Stimulated activated CD4-positive, alpha-beta T cell treated with anti-CD3 and anti-CD28 coated beads, Interleukin-4, amount 100 ng/mL, for 48 hours (primary cell): ENCODE results near the gene INPP4B.
"Not testable (repeated sequence)": the region's sequence is repeated elsewhere in the genome, so short reads cannot be mapped to it uniquely, and the experiment has no call there.

Source experiments
- DNase-seq, 2 donors: peaks; one replicate each; pipeline ENCODE4 v3.0.0-alpha.2; 2020; ENCODE audit warnings: low read depth in 2 of 2

The INPP4B gene

GRCh38 chr4:142544594-142544993, 301.5 kb downstream of the INPP4B start:
- DNase-seq, result no peak

DNA sequence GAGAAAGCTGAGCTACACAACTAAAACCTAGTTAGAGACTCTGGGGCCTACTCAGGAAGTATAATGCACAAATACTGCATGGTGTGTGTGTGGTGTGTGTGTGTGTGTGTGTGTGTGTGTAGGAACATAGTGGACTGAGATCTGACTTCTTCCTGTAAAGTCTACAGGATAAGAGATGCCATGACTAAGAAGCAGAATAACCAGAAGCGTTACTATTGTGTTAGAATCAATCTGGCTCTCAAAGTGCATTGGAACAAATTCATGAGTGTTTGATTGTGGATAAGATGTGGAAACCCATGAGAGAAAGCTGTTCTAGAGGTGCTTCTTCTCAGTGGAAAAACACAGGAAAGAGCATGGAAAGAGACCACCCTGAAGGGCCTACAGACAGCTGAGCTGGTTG, 302.1 kb downstream of the INPP4B start:
- DNase-seq, result no peak

DNA sequence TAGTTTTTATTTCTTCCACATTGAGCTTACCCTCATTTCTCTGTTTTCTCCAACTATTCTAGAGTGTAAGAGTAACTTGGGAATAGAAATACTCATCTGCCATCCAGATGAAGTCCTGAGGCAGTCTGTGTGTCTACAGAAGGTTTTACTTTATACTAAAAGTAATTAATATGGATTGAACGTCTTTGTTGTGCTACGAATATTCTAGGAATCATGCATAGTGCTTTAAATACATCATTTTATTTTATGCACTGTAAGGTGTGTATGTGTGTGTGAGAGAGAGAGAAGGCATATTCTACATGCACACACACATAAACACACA, 305.7 kb downstream of the INPP4B start:
- DNase-seq, result no peak

DNA sequence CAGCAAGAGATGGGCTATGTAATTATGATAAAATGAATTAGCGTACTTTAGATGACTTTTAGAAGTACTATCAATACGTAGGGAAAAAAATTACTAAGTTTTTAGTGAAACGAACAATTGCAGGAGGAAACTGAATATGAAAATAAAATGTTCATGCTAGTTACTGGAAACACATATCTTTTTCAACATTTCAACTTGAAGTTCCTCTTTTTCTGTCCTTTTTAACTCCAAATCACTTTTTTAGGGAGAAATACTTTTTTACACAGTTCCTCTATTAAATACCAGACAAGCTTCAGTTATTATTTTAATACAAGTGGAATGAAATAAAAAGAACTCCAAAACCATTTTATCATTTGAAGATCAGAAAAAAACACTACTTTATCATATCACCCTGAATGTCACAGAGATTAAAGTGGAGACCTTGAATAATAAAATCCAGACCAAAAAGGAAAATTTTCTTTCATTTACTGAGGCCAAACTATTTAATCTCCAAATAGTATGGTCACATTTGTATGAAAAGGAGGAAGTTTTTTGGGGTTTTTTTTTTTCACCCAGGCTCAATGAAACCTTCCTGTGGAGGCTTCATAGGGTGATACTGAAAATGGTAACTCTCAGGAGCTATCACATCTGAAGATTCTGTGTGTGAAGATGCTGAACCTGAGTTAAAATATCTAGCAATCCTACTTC, 306.2 kb downstream of the INPP4B start:
- no peak for DNase-seq

DNA sequence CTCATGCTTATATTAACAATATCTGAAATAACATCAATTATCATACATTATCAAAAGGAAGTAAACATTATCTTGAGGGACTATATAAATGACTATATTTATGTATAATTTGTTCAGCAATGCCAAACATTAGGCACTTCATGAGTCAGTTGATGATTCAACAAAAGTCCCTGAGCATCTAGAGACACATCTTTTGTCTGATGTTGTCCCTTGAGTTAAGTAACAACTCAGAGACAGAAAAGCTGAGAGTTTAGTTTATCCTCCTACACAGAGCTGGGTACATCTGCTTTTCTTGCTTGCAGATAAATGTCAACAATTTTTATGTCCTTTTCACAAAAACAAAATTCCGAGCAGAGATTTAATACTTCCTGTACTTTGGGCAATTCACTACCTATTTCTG, 311.1 kb downstream of the INPP4B start:
- DNase-seq, result no peak

- DNase-seq, result no peak
Observed at GRCh38 chr4:142532054-142532453, 314.0 kb downstream of the INPP4B start.

DNA sequence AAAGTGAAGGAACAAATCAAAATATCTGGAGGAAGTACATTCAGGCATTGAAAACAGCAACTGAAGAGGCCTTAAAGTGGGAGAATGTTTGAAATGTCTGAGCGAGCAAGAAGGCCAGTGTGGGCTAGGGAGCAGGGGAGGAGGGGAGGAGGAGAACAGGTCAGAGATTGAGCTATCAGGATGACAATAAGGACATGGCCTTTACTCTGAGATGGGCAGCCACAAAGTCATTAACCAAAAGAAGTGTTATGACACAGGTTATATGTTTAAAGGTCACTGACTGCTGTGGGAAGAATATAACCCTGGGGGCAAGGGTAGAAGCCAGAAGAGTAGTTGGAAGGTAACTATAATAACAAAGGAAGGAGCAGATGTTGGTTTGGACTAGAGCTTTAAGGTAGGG, 315.4 kb downstream of the INPP4B start:
- DNase-seq, result no peak

DNA sequence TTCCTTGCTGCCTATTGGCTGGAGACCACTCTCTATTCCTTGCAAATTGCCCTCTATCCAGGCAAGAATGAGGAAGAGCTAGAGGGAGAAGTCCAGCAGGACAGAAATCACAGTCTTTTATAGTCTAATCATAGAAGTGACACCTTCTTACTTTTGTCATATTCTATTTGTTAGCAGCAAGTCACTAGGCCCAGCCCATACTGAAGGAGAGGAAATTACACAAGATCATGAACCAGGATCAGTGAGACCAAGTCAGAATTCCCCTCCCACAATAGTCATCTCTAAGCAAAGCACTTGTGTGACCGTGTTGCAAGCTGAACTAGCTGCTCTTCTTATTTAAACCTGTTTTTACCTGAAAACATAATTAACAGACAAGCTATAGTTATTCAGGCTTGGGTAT, 317.7 kb downstream of the INPP4B start:
- DNase-seq, result no peak

- no peak for DNase-seq
Observed at GRCh38 chr4:142523111-142523510, 323.0 kb downstream of the INPP4B start.

- DNase-seq, result no peak
Observed at GRCh38 chr4:142519342-142519741, 326.8 kb downstream of the INPP4B start.

GRCh38 chr4:142516686-142517526, 329.2 kb downstream of the INPP4B start:
- no peak for DNase-seq

GRCh38 chr4:142512161-142512560, 333.9 kb downstream of the INPP4B start:
- DNase-seq, result no peak

DNA sequence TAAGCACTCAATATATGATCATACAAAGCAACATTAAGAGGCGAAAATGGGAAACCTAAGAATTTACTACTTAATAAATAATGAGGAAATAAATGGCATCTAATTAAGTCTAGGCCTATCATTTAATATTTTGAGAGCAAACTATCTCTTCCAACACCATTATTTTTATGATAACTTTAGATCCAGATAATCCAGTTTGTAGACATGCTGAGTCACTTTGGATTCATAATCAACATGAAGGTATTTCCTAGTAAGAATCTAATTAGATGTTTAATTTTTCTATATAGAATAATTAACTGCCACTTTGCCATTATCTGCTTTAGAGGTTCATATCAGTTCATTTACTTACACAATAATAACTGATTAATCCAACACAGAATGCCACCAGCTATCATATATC, 336.2 kb downstream of the INPP4B start:
- DNase-seq, result no peak

GRCh38 chr4:142509381-142509780, 336.7 kb downstream of the INPP4B start:
- not testable (repeated sequence) for DNase-seq

DNA sequence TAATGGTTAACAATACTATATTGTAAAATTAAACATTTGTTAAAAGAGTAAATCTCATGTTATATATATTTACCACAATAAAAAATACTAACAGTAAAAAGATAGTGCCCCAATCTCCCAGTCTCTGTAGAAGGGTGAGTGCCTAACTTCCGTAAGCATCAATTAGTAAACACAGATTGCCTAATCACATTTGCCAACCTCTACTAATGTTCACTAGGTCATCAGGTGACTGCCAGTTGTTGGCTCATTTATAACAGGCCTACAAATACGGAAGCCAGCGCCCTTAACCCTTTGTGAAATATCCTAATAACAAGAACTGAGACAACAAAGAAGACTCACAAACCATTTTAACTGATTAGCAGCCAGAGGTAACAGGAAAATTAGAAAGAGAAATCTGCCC, 345.1 kb downstream of the INPP4B start:
- DNase-seq, result no peak

GRCh38 chr4:142497606-142498005, 348.5 kb downstream of the INPP4B start:
- no peak for DNase-seq

DNA sequence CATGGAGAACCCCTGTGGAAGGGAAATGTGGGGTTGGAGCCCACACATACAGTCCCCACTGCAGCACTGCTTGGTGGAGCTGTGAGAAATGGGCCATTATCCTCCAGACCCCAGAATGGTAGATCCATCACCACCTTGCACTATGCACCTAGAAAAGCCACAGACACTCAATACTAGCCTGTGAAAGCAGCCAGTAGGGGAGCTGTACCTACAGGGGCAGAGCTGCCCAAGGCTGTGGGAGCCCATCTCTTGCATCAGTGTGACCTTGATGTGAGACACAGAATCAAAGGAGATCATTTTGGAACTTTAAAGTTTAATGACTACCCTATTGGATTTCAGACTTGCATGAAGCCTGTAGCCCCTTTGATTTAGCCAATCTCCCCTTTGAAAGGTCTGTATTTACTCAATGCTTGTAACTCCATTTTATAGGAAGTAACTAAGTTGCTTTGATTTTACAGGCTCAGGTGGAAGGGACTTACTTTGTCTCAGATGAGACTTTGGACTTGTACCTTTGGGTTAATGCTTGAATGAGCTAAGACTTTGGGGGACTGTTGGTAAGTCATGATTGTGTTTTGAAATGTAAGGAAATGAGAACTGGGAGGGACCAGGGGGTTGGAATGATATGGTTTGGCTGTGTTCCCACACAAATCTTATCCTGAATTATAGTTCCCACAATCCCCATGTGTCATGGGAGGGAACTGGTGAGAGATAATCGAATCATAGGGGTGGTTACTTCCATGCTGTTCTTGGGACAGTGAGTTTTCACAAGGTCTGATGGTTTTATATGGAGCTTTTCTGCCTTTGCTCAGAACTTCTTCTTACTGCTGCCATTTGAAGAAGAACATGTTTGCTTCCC, 352.6 kb downstream of the INPP4B start:
- no peak for DNase-seq

DNA sequence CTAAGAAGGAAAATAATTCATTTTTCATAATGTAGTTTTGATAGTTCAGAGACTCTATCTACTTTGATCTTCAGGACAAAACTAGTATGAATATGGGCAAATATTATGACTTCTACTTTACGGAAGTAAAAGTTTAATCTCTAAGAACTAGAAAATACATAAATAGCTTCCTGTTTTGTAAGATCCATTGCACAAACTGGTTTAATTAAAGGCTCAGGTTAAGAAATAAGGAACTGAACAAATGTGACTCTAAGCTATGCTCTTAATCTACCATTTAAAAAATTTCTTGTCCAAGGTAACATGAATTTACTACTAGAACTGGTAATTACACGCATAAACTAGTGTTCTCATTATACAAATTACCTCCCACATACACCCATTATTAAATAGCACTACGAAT, 360.6 kb downstream of the INPP4B start:
- no peak for DNase-seq

DNA sequence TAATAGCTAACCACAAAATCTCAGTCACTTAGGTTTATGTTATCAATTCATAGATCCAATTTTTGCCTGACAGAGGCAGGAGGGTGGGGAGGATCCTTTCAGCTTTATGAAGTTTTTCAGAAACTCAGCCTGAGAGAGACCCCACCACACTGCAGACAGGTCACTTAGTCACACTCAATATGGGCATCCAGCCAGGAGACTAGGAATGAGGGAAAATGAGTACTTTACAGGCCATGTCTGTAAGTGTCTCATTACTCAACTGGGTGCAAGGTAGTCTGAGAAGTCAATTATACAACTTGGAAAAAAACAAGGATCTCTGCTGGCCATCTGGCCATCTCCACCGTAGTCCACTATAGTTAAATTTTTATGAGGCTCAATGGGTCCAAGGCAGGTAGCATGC, 365.9 kb downstream of the INPP4B start:
- no peak for DNase-seq

GRCh38 chr4:142475663-142476062, 370.4 kb downstream of the INPP4B start:
- DNase-seq, result no peak

DNA sequence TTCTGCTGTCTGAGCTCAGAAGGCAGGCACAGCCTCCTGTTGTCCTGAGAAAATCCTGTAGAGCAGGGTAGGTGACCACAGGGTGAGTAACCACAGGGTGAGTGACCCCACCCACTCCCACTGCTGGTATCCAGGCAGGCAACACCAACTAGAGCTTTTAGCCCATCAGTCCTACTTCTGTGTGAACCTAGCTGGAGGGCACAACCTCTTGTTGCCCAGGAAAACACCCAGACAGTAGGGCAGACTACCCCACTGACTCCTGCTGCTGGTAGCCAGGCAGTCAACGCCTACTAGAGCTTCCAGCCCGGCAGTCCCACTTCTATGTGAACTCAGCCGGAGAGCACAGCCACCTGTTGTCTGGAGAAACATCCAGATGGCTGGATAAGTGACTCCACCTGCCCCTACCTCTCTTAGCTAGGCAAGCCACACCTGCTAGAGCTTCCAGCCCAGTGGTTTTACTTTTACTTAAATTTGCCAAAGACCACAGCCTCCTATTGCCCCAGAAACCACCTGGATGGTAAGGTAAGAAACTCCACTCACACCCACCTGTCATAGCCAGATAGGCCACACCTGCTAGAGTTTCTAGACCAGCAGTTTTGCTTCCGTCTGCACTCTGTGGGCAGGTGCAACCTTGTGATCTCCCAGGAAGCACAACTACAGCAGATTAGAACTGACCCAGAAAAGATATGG, 371.6 kb downstream of the INPP4B start:
- no peak for DNase-seq

GRCh38 chr4:142473960-142474338, 372.2 kb downstream of the INPP4B start:
- no peak for DNase-seq
